Natural killer cell (primary cell): Measurements from ENCODE around the gene CHN1. TPM values are rescaled to one million over a fixed set of nuclear protein-coding genes. Genes with fewer than 3 reads are reported as not detected.

Source experiments
- ATAC-seq, 3 donors: fragments of 150-1000 bp in 2 of 3; fragments of 200-7000 bp in 1 of 3; cut with Tn5 transposase; 1 replicate in 1 of 3; 2 replicates in 2 of 3; pipeline ENCODE4 v1.10.0; 2021; ENCODE audit warnings: mild to moderate bottlenecking in 2 of 3, moderate library complexity in 2 of 3
- DNase-seq, 2 donors: peaks; one replicate each; pipeline versions ENCODE4 v3.0.0 to v3.0.0-alpha.2; 2013 to 2021; ENCODE audit warnings: mixed read lengths in 1 of 2
- H3K27ac ChIP-seq: one replicate; pipeline ENCODE4 v1.5.1; 2013; ENCODE audit warnings: mild to moderate bottlenecking, low read length
- H3K27me3 ChIP-seq: one replicate; pipeline ENCODE4 v1.6.1; 2013; ENCODE audit warnings: low read length; ENCODE audit not compliant: control insufficient read depth, insufficient read depth
- H3K36me3 ChIP-seq: one replicate; pipeline ENCODE4 v1.6.1; 2013; ENCODE audit warnings: low read length; ENCODE audit not compliant: control insufficient read depth, insufficient read depth
- H3K4me1 ChIP-seq: one replicate; pipeline ENCODE4 v1.6.1; 2013; ENCODE audit warnings: low read length; ENCODE audit not compliant: control insufficient read depth, insufficient read depth
- H3K4me3 ChIP-seq: one replicate; pipeline ENCODE4 v1.5.1; 2013; ENCODE audit warnings: low read length
- H3K9me3 ChIP-seq: one replicate; pipeline ENCODE4 v1.6.1; 2013; ENCODE audit warnings: low read length; ENCODE audit not compliant: control insufficient read depth, insufficient read depth
- H3K27ac Mint-ChIP-seq, 2 donors: one replicate each; pipeline ENCODE4 v1.8.0; 2022; ENCODE audit warnings: mild to moderate bottlenecking in 2 of 2, mixed read lengths in 2 of 2, moderate library complexity in 1 of 2
- H3K27me3 Mint-ChIP-seq, 2 donors: one replicate each; pipeline ENCODE4 v1.8.0; 2022; ENCODE audit warnings: low read depth in 2 of 2, mixed read lengths in 2 of 2
- H3K36me3 Mint-ChIP-seq: one replicate; pipeline ENCODE4 v1.8.0; 2022; ENCODE audit warnings: mixed read lengths
- H3K4me1 Mint-ChIP-seq, 2 donors: one replicate each; pipeline ENCODE4 v1.8.0; 2022; ENCODE audit warnings: mixed read lengths in 2 of 2
- H3K4me3 Mint-ChIP-seq: one replicate; pipeline ENCODE4 v1.8.0; 2022; ENCODE audit warnings: mild to moderate bottlenecking, moderate library complexity, mixed read lengths
- H3K9me3 Mint-ChIP-seq, 2 donors: one replicate each; pipeline ENCODE4 v1.8.0; 2022; ENCODE audit warnings: mixed read lengths in 2 of 2
- WGBS: methylation state at CpG from one replicate; pipeline ENCODE4 v1.1.7; 2013; ENCODE audit warnings: missing lambda C conversion rate; ENCODE audit not compliant: insufficient coverage; 5-methylcytosine and 5-hydroxymethylcytosine counted together
- intact Hi-C: fragments of 100-400 bp; cut with micrococcal nuclease; formaldehyde crosslinking; loops from one replicate; pipeline ENCODE4 v1.14.2; 2022
- total RNA-seq, 4 donors: library from RNA; stranded (reverse); fragments of 120-200 nt in 1 of 4; gene quantifications; one replicate each; pipeline versions ENCODE4 v1.2.3 to v1.2.4, GENCODE V29; 2013 to 2022
- TF ChIP-seq, protein P1 (sequence below): fragments of 200-600 bp; IDR thresholded peaks from one replicate; pipeline ENCODE4 v1.8.0; 2022; ENCODE audit warnings: antibody characterized with exemption

The CHN1 gene
- total RNA-seq, 3 donors from 2014 or later (not counting 1 experiment from before 2014, with no cell fraction given), result 0.80 to 1.7 (median 0.88) TPM

DNA sequence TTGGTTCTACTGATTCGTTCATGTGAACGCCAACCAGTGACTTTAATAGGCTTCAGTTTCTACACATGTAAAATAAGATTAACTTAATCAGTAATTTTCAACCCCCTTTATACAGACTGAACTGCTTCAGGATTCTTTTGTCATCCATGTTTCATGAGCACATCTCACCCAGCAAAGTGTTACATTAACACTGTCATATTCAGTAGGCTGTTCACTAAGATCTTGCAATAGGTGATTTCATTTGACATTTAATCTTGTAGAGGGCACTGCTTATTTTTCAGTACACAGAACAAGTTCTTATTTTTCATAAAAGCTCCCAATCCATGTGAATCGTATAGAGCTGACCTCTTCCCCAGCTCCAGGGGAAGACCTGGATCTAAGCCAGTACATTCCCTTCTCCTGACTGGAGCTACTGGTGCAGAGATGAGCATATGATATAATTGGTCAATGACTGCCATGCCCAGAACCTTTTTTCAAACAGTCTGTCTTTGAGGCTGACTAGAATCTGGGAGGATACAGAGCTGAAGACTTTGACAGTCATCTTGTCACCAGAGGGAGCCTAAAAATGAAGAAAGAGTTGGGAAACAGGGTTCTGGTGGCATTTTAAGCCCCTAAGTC lies 168.7 kb downstream of the CHN1 start:
- TF ChIP-seq, protein P1, sequence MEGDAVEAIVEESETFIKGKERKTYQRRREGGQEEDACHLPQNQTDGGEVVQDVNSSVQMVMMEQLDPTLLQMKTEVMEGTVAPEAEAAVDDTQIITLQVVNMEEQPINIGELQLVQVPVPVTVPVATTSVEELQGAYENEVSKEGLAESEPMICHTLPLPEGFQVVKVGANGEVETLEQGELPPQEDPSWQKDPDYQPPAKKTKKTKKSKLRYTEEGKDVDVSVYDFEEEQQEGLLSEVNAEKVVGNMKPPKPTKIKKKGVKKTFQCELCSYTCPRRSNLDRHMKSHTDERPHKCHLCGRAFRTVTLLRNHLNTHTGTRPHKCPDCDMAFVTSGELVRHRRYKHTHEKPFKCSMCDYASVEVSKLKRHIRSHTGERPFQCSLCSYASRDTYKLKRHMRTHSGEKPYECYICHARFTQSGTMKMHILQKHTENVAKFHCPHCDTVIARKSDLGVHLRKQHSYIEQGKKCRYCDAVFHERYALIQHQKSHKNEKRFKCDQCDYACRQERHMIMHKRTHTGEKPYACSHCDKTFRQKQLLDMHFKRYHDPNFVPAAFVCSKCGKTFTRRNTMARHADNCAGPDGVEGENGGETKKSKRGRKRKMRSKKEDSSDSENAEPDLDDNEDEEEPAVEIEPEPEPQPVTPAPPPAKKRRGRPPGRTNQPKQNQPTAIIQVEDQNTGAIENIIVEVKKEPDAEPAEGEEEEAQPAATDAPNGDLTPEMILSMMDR, result no peak
- intact Hi-C loops, result no loop called here
- WGBS, result 91% methylated on average over 3 of the region's 3 CpGs
- Mint-ChIP-seq H3K4me3 (no peak overlapping the region), H3K27me3 (no peaks in the 10 kb centered on the region), H3K27ac (no peak overlapping the region), H3K36me3 (peaks cover 19% of the 10 kb centered on the region), H3K9me3 (peaks cover 6 to 17% of the 10 kb centered on the region in 2 donors), H3K4me1 (peaks cover 12% of the 10 kb centered on the region in 2 donors)
- H3K27ac ChIP-seq, result no peak overlapping the region
- H3K4me3 ChIP-seq, result no peak overlapping the region
- peaks cover 3% of the 10 kb centered on the region for H3K4me1 ChIP-seq
- DNase-seq (no peak), ATAC-seq (no peak)
- H3K36me3 ChIP-seq, result no peaks in the 10 kb centered on the region
- no peaks in the 10 kb centered on the region for H3K9me3 ChIP-seq
- no peaks in the 10 kb centered on the region for H3K27me3 ChIP-seq

DNA sequence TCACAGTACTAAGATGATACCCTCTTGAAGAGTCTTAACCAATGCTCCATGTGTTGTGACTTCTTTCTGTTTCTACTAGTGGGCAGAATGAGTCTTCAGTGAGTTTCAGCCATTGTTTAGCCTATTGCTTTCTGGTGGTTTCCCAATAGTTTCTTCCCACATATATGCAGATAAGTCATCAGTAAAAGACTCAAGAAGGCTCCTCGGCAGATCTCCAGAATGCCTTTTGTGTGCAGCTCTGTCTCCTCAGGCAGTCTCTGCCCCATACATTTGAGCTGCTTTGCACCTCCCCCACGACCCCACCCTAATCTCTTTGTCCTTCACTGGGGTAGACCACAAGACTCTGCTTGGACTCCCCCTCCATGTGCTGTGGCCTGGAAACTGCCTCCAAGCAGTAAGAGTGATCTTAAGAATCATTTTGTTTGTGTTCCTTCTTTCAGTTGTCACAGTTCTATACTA lies 169.4 kb downstream of the CHN1 start:
- no peaks in the 10 kb centered on the region for H3K36me3 ChIP-seq
- TF ChIP-seq, protein P1, result no peak
- peaks cover 19% of the 10 kb centered on the region for H3K36me3 Mint-ChIP-seq
- no peak overlapping the region for H3K27ac Mint-ChIP-seq
- no peak overlapping the region for H3K27ac ChIP-seq
- ATAC-seq (no peak), DNase-seq (no peak)
- peaks cover 6 to 17% of the 10 kb centered on the region in 2 donors for H3K9me3 Mint-ChIP-seq
- intact Hi-C loops, result no loop called here
- no peaks in the 10 kb centered on the region for H3K27me3 Mint-ChIP-seq
- no peaks in the 10 kb centered on the region for H3K27me3 ChIP-seq
- H3K9me3 ChIP-seq, result no peaks in the 10 kb centered on the region
- 61% methylated on average over 2 of the region's 2 CpGs for WGBS
- peaks cover 12% of the 10 kb centered on the region in 2 donors for H3K4me1 Mint-ChIP-seq
- H3K4me1 ChIP-seq, result peaks cover 3% of the 10 kb centered on the region
- H3K4me3 ChIP-seq, result no peak overlapping the region
- no peak overlapping the region for H3K4me3 Mint-ChIP-seq

DNA sequence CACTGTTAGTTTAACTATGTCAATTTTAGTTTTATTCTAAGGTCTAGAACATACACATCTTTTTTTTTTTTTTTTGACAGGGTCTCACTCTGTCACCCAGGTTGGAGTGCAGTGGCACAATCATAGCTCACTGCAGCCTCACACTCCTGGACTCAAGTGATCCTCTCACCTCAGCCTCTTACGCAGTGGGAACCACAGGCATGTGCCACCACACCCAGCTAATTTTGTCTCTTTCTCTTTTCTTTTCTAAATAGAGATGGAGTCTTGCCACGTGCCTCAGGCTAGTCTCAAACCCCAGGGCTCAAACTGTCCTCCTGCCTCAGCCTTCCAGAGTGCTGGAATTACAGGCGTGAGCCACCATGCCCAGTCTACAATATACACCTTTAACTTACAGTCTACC lies 171.4 kb downstream of the CHN1 start:
- ATAC-seq, result peak; percentile 61 to 78 (median 67)
- H3K27ac Mint-ChIP-seq, result peak overlapping the region in 1 of 2 donors; percentile 37

More for the DNA sequence above, 171.4 kb downstream of the CHN1 start:
- intact Hi-C loops, result no loop called here
- TF ChIP-seq, protein P1, result no peak
- peaks cover 3% of the 10 kb centered on the region for H3K4me1 ChIP-seq
- no peaks in the 10 kb centered on the region for H3K36me3 ChIP-seq
- Mint-ChIP-seq H3K36me3 (peaks cover 19% of the 10 kb centered on the region), H3K4me3 (peak overlapping the region; percentile 21), H3K27me3 (no peaks in the 10 kb centered on the region), H3K9me3 (peaks cover 6 to 17% of the 10 kb centered on the region in 2 donors), H3K4me1 (peaks cover 12% of the 10 kb centered on the region in 2 donors)
- WGBS, result 69% methylated on average over 3 of the region's 3 CpGs
- no peak overlapping the region for H3K4me3 ChIP-seq
- no peaks in the 10 kb centered on the region for H3K9me3 ChIP-seq
- H3K27me3 ChIP-seq, result no peaks in the 10 kb centered on the region
- DNase-seq, result no peak
- no peak overlapping the region for H3K27ac ChIP-seq
